Esophagus muscularis mucosa (tissue), 4 donors: ENCODE measurements around the gene FAHD2A.

Experiments
- CTCF ChIP-seq, 3 experiments: fragments of 200-600 bp in 2 of 3; fragments of 450-650 bp in 1 of 3; sonication (generic) in 2 of 3; IDR thresholded peaks; one replicate each; pipeline ENCODE4 v1.5.1; 2017 to 2019; ENCODE audit warnings: antibody characterized with exemption in 3 of 3, mild to moderate bottlenecking in 2 of 3, moderate library complexity in 1 of 3
- EP300 ChIP-seq: sonication (generic); formaldehyde crosslinking; IDR thresholded peaks from one replicate; pipeline ENCODE4 v1.6.1; 2017; ENCODE audit warnings: antibody characterized with exemption
- POLR2A ChIP-seq: fragments of 450-650 bp; IDR thresholded peaks from one replicate; pipeline ENCODE4 v1.6.1; 2017; ENCODE audit warnings: antibody characterized with exemption, moderate library complexity, mild to moderate bottlenecking, low read depth
- POLR2AphosphoS5 ChIP-seq, 2 donors: sonication (generic); formaldehyde crosslinking; IDR thresholded peaks; one replicate each; pipeline ENCODE4 v1.6.1; 2017; ENCODE audit warnings: antibody characterized with exemption in 2 of 2

GRCh38 chr2:95374029-95374428, 28.5 kb upstream of the FAHD2A start:
- TF ChIP-seq EP300 = no peak
- TF ChIP-seq POLR2A = no peak
- no peak for TF ChIP-seq POLR2AphosphoS5 (IDR thresholded peaks at IDR 0.05)
- TF ChIP-seq CTCF (IDR thresholded peaks at IDR 0.05) = no peak
